ENCODE measurements around the gene ANGPTL4. TPM values are rescaled to one million over a fixed set of nuclear protein-coding genes. Genes with fewer than 3 reads are reported as not detected.

ANGPTL4 gene
- total and polyA plus RNA-seq, 9 of the 15 experiments (the other 6 are each of a cell fraction or from before 2014, with no cell fraction given): 0.05 to 0.77 (median 0.22) TPM; not detected in 4

DNA sequence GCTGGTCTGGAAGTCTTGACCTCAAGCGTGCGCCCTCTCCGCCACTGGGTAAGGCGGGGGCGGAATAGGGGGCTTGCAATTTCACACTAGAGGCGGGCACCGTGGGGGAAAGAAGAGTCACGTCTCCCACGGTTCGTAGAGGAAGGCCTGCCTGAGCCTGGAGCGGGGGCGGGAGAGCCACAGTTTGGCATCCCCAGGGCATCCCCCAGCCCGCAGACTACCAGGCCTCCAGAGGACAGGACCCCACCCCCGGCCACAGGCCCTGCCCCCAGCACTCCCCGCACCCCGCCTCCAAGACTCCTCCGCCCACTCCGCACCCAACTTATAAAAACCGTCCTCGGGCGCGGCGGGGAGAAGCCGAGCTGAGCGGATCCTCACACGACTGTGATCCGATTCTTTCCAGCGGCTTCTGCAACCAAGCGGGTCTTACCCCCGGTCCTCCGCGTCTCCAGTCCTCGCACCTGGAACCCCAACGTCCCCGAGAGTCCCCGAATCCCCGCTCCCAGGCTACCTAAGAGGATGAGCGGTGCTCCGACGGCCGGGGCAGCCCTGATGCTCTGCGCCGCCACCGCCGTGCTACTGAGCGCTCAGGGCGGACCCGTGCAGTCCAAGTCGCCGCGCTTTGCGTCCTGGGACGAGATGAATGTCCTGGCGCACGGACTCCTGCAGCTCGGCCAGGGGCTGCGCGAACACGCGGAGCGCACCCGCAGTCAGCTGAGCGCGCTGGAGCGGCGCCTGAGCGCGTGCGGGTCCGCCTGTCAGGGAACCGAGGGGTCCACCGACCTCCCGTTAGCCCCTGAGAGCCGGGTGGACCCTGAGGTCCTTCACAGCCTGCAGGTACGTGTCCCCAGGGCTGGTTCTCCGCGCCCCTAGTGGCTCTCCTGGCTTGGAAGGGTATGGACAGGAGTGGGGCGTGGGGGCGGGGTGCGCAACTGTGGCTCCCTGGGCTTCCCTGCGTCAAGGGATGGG lies at the start of gene ANGPTL4 (continued):
- TF ChIP-seq, protein P1, sequence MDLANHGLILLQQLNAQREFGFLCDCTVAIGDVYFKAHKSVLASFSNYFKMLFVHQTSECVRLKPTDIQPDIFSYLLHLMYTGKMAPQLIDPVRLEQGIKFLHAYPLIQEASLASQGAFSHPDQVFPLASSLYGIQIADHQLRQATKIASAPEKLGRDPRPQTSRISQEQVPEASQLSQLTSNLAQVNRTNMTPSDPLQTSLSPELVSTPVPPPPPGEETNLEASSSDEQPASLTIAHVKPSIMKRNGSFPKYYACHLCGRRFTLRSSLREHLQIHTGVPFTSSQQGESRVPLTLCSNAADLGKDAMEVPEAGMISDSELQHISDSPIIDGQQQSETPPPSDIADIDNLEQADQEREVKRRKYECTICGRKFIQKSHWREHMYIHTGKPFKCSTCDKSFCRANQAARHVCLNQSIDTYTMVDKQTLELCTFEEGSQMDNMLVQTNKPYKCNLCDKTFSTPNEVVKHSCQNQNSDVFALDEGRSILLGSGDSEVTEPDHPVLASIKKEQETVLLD (IDR thresholded peaks at IDR 0.05): 0 out of 2 replicates have a peak, but pooled peaks have one; percentile 20
- TF ChIP-seq MBD2 (IDR thresholded peaks at IDR 0.05; ENCODE audit: borderline replicate concordance, low read depth): no peak
- TF ChIP-seq TEAD1 (CRISPR knock-in tag; IDR thresholded peaks at IDR 0.05): no peak
- TF ChIP-seq, protein P2, sequence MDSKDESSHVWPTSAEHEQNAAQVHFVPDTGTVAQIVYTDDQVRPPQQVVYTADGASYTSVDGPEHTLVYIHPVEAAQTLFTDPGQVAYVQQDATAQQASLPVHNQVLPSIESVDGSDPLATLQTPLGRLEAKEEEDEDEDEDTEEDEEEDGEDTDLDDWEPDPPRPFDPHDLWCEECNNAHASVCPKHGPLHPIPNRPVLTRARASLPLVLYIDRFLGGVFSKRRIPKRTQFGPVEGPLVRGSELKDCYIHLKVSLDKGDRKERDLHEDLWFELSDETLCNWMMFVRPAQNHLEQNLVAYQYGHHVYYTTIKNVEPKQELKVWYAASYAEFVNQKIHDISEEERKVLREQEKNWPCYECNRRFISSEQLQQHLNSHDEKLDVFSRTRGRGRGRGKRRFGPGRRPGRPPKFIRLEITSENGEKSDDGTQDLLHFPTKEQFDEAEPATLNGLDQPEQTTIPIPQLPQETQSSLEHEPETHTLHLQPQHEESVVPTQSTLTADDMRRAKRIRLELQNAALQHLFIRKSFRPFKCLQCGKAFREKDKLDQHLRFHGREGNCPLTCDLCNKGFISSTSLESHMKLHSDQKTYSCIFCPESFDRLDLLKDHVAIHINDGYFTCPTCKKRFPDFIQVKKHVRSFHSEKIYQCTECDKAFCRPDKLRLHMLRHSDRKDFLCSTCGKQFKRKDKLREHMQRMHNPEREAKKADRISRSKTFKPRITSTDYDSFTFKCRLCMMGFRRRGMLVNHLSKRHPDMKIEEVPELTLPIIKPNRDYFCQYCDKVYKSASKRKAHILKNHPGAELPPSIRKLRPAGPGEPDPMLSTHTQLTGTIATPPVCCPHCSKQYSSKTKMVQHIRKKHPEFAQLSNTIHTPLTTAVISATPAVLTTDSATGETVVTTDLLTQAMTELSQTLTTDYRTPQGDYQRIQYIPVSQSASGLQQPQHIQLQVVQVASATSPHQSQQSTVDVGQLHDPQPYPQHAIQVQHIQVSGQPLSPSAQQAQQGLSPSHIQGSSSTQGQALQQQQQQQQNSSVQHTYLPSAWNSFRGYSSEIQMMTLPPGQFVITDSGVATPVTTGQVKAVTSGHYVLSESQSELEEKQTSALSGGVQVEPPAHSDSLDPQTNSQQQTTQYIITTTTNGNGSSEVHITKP (IDR thresholded peaks at IDR 0.05; ENCODE audit: partially characterized antibody): no peak
- TF ChIP-seq, protein P3, sequence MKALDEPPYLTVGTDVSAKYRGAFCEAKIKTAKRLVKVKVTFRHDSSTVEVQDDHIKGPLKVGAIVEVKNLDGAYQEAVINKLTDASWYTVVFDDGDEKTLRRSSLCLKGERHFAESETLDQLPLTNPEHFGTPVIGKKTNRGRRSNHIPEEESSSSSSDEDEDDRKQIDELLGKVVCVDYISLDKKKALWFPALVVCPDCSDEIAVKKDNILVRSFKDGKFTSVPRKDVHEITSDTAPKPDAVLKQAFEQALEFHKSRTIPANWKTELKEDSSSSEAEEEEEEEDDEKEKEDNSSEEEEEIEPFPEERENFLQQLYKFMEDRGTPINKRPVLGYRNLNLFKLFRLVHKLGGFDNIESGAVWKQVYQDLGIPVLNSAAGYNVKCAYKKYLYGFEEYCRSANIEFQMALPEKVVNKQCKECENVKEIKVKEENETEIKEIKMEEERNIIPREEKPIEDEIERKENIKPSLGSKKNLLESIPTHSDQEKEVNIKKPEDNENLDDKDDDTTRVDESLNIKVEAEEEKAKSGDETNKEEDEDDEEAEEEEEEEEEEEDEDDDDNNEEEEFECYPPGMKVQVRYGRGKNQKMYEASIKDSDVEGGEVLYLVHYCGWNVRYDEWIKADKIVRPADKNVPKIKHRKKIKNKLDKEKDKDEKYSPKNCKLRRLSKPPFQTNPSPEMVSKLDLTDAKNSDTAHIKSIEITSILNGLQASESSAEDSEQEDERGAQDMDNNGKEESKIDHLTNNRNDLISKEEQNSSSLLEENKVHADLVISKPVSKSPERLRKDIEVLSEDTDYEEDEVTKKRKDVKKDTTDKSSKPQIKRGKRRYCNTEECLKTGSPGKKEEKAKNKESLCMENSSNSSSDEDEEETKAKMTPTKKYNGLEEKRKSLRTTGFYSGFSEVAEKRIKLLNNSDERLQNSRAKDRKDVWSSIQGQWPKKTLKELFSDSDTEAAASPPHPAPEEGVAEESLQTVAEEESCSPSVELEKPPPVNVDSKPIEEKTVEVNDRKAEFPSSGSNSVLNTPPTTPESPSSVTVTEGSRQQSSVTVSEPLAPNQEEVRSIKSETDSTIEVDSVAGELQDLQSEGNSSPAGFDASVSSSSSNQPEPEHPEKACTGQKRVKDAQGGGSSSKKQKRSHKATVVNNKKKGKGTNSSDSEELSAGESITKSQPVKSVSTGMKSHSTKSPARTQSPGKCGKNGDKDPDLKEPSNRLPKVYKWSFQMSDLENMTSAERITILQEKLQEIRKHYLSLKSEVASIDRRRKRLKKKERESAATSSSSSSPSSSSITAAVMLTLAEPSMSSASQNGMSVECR (CRISPR knock-in tag; IDR thresholded peaks at IDR 0.05): no peak
- TF ChIP-seq, protein P4, sequence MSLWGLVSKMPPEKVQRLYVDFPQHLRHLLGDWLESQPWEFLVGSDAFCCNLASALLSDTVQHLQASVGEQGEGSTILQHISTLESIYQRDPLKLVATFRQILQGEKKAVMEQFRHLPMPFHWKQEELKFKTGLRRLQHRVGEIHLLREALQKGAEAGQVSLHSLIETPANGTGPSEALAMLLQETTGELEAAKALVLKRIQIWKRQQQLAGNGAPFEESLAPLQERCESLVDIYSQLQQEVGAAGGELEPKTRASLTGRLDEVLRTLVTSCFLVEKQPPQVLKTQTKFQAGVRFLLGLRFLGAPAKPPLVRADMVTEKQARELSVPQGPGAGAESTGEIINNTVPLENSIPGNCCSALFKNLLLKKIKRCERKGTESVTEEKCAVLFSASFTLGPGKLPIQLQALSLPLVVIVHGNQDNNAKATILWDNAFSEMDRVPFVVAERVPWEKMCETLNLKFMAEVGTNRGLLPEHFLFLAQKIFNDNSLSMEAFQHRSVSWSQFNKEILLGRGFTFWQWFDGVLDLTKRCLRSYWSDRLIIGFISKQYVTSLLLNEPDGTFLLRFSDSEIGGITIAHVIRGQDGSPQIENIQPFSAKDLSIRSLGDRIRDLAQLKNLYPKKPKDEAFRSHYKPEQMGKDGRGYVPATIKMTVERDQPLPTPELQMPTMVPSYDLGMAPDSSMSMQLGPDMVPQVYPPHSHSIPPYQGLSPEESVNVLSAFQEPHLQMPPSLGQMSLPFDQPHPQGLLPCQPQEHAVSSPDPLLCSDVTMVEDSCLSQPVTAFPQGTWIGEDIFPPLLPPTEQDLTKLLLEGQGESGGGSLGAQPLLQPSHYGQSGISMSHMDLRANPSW (CRISPR knock-in tag; IDR thresholded peaks at IDR 0.05): no peak
- peak; percentile 62; the same call in 1 of the 2 replicates for TF ChIP-seq NCOA6 (IDR thresholded peaks at IDR 0.05)
- no peak for TF ChIP-seq TOE1 (IDR thresholded peaks at IDR 0.05; ENCODE audit: borderline replicate concordance)
- TF ChIP-seq TOE1 (CRISPR knock-in tag; IDR thresholded peaks at IDR 0.05; ENCODE audit: borderline replicate concordance, low read depth): no peak
- no peak for TF ChIP-seq DNMT1 (IDR thresholded peaks at IDR 0.05)
- TF ChIP-seq, protein P5, sequence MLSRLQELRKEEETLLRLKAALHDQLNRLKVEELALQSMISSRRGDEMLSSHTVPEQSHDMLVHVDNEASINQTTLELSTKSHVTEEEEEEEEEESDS (CRISPR knock-in tag; IDR thresholded peaks at IDR 0.05): no peak
- no peak for TF ChIP-seq ASH1L (IDR thresholded peaks at IDR 0.05; ENCODE audit: borderline replicate concordance, low read depth, partially characterized antibody)
- no peak for TF ChIP-seq KHSRP (IDR thresholded peaks at IDR 0.05)
- TF ChIP-seq L3MBTL2 (IDR thresholded peaks at IDR 0.05): no peak; the same call in 1 of the 2 replicates
